HG02759 (cell line): ENCODE measurements around the gene MIGA1.
A peak's percentile ranks its signal among the peaks of the same experiment; 100 is the strongest.
"Not testable (repeated sequence)": the region's sequence is repeated elsewhere in the genome, so short reads cannot be mapped to it uniquely, and the experiment has no call there.

Experiments used
- ATAC-seq: cut with Tn5 transposase; IDR thresholded peaks from one replicate; pipeline ENCODE4 v1.9.1; 2021; ENCODE audit warnings: mild to moderate bottlenecking, moderate library complexity; ENCODE audit not compliant: unreplicated experiment

MIGA1 gene

GRCh38 chr1:77797991-77798390, 18.5 kb downstream of the MIGA1 start:
- ATAC-seq, result no peak

GRCh38 chr1:77802026-77802425, 22.6 kb downstream of the MIGA1 start:
- ATAC-seq, result no peak

- ATAC-seq, result no peak
These were observed 23.9 kb downstream of the MIGA1 start for GRCh38 chr1:77803371-77803770.

DNA sequence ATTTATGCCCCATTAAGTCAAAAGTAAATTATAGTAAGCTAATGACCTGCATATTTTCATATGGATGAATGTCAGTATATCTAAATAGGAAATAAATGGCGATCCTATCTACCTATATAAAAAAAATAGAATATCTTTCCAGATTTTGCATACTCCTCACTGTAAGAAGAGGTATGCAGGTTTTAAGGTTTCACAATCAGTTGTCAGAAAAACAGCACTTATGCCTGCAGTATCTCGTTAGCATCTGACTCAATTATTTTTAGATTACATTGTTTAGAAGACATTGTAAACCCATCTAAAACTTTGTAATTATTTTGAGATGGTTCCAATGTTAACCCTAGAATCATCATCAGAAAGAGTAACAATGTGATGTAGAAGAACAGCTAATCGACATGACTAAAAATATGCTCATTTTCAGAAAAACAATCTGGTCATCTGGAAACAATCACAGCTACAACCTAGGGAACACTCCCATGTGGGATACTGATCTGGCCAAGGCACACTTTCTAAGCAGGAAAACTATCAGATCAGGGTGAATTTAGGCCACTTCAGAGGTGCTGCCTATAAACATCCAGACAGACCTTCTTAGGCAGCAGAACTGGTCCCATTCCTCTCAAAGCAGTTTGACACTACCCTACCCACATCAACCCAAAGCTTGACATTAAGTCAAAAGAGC, 30.5 kb downstream of the MIGA1 start:
- not testable (repeated sequence) for ATAC-seq

DNA sequence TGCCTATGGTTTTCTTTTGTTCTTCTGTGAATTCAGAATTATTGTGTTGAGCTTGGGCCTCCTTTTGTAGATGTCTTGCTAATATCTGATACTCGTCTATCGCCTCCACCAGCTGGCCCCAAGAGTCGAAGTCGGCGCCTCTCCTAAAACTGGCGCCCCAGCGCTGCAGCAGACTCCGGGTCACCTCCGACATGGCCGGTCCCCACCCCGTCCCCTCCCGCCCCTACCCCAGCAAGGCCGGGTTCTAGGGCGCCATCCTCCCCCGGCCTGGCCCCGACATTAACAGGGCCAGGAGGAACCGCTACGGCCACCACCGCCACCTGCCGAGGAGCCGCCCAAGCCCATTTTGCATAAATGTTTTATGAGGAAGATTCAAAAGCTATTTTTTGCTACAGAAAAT, 32.1 kb downstream of the MIGA1 start:
- not testable (repeated sequence) for ATAC-seq

DNA sequence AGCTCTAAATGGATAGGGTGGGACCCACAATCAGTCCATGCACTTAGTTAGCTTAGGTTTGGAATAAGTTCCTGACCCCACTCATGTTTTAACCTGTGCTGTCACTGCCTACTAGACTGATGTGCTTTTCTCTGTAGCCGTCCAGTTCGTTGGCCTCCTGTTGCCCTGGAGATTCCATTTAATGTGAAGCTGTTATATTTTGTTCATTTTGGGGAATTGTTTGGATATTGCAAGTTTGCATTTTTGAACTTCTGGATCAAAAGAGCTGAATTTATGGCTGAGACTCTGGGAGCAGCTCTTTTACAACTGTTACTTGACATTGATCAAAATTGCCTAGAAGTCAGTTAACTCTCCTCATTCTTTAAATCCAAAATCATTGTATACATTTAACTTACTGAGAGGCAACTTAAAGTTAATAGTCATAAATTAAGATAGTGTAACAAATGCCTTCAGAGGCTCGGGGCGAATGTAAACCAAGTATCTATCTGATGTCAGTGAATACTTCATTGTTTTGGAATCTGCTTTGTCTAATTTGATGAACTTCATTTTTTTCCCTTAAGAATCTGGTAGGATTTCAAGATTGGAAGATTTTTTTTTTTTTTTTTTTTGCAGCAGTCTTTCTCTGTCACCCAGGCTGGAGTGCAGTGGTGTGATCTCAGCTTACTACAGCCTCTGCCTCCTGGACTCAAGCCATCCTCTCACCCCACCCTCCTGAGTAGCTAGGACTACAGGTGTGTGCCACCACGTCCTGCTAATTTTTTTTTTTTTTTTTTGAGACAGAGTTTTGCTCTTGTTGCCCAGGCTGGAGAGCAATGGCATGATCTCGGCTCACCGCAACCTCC, 38.1 kb downstream of the MIGA1 start:
- ATAC-seq, result no peak

DNA sequence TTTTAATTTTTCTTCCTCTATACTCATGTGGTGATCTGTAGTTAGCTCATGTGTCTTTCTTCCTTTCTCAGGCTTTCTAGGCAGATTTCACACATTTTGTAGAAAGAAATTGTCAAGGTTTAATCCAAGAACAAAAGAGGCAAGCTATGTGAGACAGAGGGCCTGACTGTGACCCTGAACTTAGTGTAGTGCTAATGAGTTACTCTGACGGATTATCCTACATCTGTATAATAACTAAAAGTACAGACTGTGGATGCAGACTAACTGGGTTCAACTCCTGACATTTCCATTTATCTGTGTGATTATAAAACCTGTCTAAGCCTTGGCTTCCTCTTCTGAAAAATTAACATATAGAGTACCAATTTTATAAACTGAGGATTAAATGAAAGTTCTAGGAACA, 40.7 kb downstream of the MIGA1 start:
- ATAC-seq, result no peak

- no peak for ATAC-seq
These were observed 44.6 kb downstream of the MIGA1 start for GRCh38 chr1:77824079-77824478.

GRCh38 chr1:77824694-77825093, 45.2 kb downstream of the MIGA1 start:
- no peak for ATAC-seq

- peak; percentile 67 for ATAC-seq
These were observed 45.8 kb downstream of the MIGA1 start for GRCh38 chr1:77825131-77825709.

DNA sequence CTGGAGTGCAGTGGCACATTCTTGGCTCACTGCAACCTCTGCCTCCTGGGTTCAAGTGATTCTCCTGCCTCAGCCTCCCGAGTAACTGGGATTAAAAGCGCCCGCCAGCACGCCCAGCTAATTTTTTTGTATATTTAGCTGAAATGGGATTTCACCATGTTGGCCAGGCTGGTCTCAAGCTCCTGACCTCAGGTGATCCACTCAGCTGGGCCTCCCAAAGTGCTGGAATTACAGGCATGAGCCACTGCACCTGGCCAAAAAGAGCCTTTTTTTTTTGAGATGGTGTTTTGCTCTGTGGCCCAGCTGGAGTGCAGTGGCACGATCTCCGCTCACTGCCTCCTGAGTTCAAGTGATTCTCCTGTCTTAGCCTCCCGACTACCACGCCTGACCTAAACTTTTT, 47.4 kb downstream of the MIGA1 start:
- not testable (repeated sequence) for ATAC-seq

DNA sequence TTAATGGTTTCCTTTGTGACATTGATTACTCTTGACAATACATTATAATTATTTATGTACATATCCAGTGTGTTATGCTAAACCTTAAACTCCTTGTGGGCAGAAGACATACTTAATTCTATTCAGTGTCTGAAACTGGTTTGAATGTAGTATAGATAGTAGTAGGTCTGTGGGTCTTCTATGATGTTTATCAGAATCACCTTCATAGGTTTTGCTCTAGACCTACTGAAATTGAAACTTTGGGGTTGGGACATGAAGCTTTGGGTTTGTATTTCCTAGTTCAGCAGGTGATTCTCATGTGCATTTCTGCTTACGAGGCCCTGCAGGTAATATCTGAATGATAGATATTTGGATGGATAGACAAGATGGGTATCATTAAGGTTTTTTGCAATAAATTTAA, 48.6 kb downstream of the MIGA1 start:
- no peak for ATAC-seq

GRCh38 chr1:77829851-77830250, 50.4 kb downstream of the MIGA1 start:
- no peak for ATAC-seq

DNA sequence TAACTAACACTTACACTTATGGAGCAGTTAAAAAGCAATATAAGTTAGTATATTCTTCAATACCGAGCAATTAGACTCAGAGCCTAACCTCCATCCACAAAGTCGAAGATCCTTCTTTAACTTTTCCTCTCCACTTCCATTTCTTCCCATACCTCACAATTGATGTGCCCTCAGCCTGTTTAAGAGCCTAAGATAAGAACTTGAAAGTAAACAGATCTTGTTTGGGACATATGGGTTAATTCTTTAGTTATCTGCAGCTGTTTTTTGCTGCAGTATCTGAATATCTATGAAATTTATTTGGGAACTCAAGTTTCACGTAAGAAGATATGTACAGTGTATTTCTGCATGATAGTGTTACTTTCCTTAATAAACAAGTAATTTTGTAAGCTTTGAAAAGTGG, 51.5 kb downstream of the MIGA1 start:
- no peak for ATAC-seq

- ATAC-seq, result no peak
These were observed 52.1 kb downstream of the MIGA1 start for GRCh38 chr1:77831566-77831965.

- ATAC-seq, result no peak
These were observed 52.7 kb downstream of the MIGA1 start for GRCh38 chr1:77831976-77832711.

- ATAC-seq, result no peak
These were observed 53.5 kb downstream of the MIGA1 start for GRCh38 chr1:77832901-77833300.

DNA sequence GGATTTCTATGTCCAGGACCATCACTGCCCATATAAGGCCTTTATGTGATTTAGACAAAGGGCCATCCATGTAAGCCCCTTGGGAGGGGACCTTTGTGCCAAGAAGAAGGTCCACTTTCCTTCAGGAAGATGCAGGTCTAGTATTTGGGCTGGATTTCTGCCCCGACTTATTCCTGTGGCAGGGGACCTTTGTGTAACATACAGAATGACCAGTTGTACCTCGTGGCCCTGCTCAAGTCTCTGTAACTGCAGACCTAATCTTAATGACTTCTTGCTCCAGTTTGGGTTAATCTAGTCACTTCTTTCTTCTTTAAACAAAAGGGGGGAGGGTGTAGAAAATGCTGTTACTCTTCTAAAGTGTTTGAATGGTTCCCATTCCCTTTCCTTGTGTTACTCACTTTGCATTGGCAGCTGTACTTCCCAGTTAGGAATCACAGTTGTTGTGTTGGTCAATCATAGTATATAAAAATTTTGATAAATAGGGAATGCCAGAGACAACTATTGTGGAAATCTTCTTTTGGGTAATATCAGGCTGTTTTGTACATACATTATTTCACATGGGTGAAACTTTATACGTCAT, 54.2 kb downstream of the MIGA1 start:
- ATAC-seq, result no peak

- ATAC-seq, result no peak
These were observed 55.4 kb downstream of the MIGA1 start for GRCh38 chr1:77834771-77835334.

GRCh38 chr1:77841574-77841973, 62.1 kb downstream of the MIGA1 start:
- ATAC-seq, result no peak

GRCh38 chr1:77845951-77846350, 66.5 kb downstream of the MIGA1 start:
- ATAC-seq, result no peak
